Esophagus muscularis mucosa (tissue), 4 donors: Measurements from ENCODE around the gene NOXRED1. TPM values are rescaled to one million over a fixed set of nuclear protein-coding genes. Genes with fewer than 3 reads are reported as not detected.

Experiments
- DNase-seq: peaks from one replicate; pipeline ENCODE4 v3.0.0-alpha.2; 2017; ENCODE audit errors: extremely low spot score
- H3K27ac ChIP-seq, 4 donors: fragments of 200-600 bp; sonication (generic); replicated peaks in 1 of 4; 1 replicate in 3 of 4; 2 replicates in 1 of 4; pipeline ENCODE4 v1.5.1; 2016 to 2019; ENCODE audit warnings: mild to moderate bottlenecking in 1 of 4
- H3K27me3 ChIP-seq, 4 donors: fragments of 200-600 bp; sonication (generic); one replicate each; pipeline versions ENCODE4 v1.5.1 to v1.6.0; 2016 to 2019
- H3K36me3 ChIP-seq, 4 donors: fragments of 200-600 bp; sonication (generic); one replicate each; pipeline ENCODE4 v1.5.1; 2016 to 2019
- H3K4me1 ChIP-seq, 4 donors: fragments of 200-600 bp; sonication (generic); one replicate each; pipeline ENCODE4 v1.5.1; 2016 to 2019
- H3K4me3 ChIP-seq, 4 donors: fragments of 200-600 bp; sonication (generic); 1 replicate in 2 of 4; 2 replicates in 2 of 4; pipeline ENCODE4 v1.5.1; 2016 to 2019; ENCODE audit warnings: mild to moderate bottlenecking in 4 of 4, moderate library complexity in 1 of 4
- H3K9me3 ChIP-seq, 4 donors: fragments of 200-600 bp; sonication (generic); 1 replicate in 3 of 4; 2 replicates in 1 of 4; pipeline ENCODE4 v1.5.1; 2016 to 2019
- EP300 ChIP-seq: sonication (generic); formaldehyde crosslinking; IDR thresholded peaks from one replicate; pipeline ENCODE4 v1.6.1; 2017; ENCODE audit warnings: antibody characterized with exemption
- POLR2A ChIP-seq: fragments of 450-650 bp; IDR thresholded peaks from one replicate; pipeline ENCODE4 v1.6.1; 2017; ENCODE audit warnings: antibody characterized with exemption, moderate library complexity, mild to moderate bottlenecking, low read depth
- POLR2AphosphoS5 ChIP-seq, 2 donors: sonication (generic); formaldehyde crosslinking; IDR thresholded peaks; one replicate each; pipeline ENCODE4 v1.6.1; 2017; ENCODE audit warnings: antibody characterized with exemption in 2 of 2
- WGBS: methylation state at CpG from one replicate; pipeline ENCODE4 v1.1.5; 2018; 5-methylcytosine and 5-hydroxymethylcytosine counted together
- intact Hi-C: fragments of 100-400 bp; cut with DNase I; formaldehyde crosslinking; loops from one replicate; pipeline ENCODE4 v1.15.1; 2023
- total RNA-seq, 4 donors: library from RNA; depleted of rRNA; stranded (reverse); fragments of >200 nt; gene quantifications; one replicate each; pipeline versions ENCODE4 v1.1.0 to v1.2.1, GENCODE V29; 2016
- TF ChIP-seq, protein P1 (sequence below), 3 experiments: fragments of 200-600 bp in 2 of 3; fragments of 450-650 bp in 1 of 3; sonication (generic) in 2 of 3; IDR thresholded peaks; one replicate each; pipeline ENCODE4 v1.5.1; 2017 to 2019; ENCODE audit warnings: antibody characterized with exemption in 3 of 3, mild to moderate bottlenecking in 2 of 3, moderate library complexity in 1 of 3

NOXRED1 gene
- total RNA-seq, 4 donors from 2014 or later: 0.17 to 0.29 TPM; not detected in 2

DNA sequence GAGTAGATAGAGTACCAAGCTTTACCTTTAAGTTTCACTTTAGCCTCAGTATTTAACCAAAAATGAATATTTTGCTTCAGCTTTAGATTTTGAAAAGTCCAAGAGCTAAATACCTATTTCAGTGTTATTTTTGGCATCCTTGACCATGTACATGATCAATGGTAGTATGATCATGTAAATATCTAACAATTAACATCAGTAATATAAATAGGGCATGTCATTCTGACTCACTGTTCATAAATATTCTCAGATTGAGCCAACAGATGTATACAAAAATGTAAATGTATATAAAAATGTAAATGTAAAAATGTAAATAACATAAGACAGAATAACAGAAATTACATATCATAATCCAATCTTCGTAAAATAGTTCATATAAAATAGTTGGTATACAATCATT is 15.3 kb upstream of the NOXRED1 start:
- H3K4me1 ChIP-seq: no peaks in the 10 kb centered on the region
- intact Hi-C loops: no loop called here
- no peak for DNase-seq
- no peaks in the 10 kb centered on the region for H3K9me3 ChIP-seq
- no peak overlapping the region for H3K27ac ChIP-seq
- no peaks in the 10 kb centered on the region for H3K27me3 ChIP-seq
- peaks cover 61 to 93% (median 85%) of the 10 kb centered on the region in 4 donors for H3K36me3 ChIP-seq
- TF ChIP-seq EP300 (no peak), POLR2A (no peak), POLR2AphosphoS5 (IDR thresholded peaks at IDR 0.05) (no peak)
- TF ChIP-seq, protein P1, sequence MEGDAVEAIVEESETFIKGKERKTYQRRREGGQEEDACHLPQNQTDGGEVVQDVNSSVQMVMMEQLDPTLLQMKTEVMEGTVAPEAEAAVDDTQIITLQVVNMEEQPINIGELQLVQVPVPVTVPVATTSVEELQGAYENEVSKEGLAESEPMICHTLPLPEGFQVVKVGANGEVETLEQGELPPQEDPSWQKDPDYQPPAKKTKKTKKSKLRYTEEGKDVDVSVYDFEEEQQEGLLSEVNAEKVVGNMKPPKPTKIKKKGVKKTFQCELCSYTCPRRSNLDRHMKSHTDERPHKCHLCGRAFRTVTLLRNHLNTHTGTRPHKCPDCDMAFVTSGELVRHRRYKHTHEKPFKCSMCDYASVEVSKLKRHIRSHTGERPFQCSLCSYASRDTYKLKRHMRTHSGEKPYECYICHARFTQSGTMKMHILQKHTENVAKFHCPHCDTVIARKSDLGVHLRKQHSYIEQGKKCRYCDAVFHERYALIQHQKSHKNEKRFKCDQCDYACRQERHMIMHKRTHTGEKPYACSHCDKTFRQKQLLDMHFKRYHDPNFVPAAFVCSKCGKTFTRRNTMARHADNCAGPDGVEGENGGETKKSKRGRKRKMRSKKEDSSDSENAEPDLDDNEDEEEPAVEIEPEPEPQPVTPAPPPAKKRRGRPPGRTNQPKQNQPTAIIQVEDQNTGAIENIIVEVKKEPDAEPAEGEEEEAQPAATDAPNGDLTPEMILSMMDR (IDR thresholded peaks at IDR 0.05): no peak
- 88% methylated on average over 1 of the region's 1 CpG for WGBS
- H3K4me3 ChIP-seq: no peak overlapping the region

DNA sequence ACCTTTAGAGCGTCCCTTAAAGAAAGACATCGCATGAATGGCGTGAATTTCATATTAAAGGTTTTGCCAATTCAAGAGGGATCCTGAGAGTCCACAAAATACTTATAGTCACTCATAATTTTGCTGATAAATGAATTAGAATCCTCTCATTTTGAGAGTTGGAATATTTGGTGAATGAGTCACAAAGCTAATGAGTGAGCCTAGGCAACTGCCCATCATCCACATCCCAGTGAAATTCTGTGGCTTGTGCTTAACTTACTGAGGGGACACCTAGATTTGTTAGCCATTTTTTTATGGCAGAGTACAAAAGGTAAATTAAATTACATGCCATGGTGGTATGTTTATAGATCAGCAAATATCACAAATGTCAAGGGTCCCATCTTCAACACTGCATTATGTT is 12.7 kb upstream of the NOXRED1 start:
- Histone ChIP-seq H3K4me3 (no peak overlapping the region), H3K9me3 (no peaks in the 10 kb centered on the region), H3K36me3 (peaks cover 54 to 93% (median 79%) of the 10 kb centered on the region in 4 donors), H3K27ac (no peak overlapping the region), H3K4me1 (no peaks in the 10 kb centered on the region), H3K27me3 (no peaks in the 10 kb centered on the region)
- WGBS: 95% methylated on average over 3 of the region's 3 CpGs
- TF ChIP-seq EP300 (no peak), POLR2AphosphoS5 (IDR thresholded peaks at IDR 0.05) (no peak), POLR2A (no peak)
- TF ChIP-seq, protein P1 (IDR thresholded peaks at IDR 0.05): no peak
- intact Hi-C loops: no loop called here
- no peak for DNase-seq

DNA sequence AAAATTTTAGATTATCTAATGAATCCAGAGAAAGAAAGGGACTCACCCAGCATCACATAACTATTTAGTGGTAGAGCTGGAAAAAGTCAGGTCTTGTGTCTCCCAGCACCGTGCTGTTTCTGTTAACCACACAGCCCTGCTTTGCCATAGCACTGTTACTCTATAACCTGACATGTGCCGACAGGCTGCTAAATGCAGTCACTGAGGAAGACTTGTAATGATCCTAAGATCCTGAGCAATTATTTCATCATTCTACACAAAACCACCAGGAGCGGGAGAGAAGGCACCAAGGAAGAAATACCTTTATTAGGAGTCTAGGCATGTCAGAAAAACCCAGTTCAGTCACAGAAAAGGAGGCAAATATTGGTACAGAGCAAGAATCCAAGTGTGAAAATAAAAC is 3.1 kb upstream of the NOXRED1 start:
- DNase-seq: no peak
- no peaks in the 10 kb centered on the region for H3K27me3 ChIP-seq
- H3K9me3 ChIP-seq: no peaks in the 10 kb centered on the region
- no peaks in the 10 kb centered on the region for H3K4me1 ChIP-seq
- 96% methylated on average over 3 of the region's 3 CpGs for WGBS
- no peak overlapping the region for H3K27ac ChIP-seq
- peaks cover 73 to 100% (median 91%) of the 10 kb centered on the region in 4 donors for H3K36me3 ChIP-seq
- intact Hi-C loops: no loop called here
- TF ChIP-seq, protein P1 (IDR thresholded peaks at IDR 0.05): no peak
- no peak overlapping the region for H3K4me3 ChIP-seq

DNA sequence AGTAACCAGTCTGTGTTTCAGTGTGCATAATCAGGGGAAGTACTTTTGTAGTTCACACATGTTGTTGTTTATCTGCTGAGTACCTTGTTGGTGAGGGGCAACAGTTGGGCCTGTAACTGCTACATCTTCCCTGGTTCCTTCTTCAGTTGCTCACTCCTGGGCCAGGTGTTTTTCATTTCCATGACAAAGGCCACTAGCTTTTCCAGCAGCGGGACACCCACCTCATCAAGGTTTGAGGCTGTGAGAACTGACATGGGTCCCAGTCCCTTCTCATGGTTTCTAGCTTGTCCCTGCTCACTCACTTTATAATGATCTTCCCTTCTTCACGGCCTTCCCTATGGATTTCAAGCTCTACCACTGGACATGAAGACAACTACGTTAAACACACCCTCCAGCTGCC is 1.5 kb upstream of the NOXRED1 start:
- Histone ChIP-seq H3K9me3 (peaks cover 0 to 14% (median 5%) of the 10 kb centered on the region in 4 donors), H3K27ac (no peak overlapping the region), H3K36me3 (peaks cover 69 to 84% (median 79%) of the 10 kb centered on the region in 4 donors), H3K4me3 (no peak overlapping the region), H3K27me3 (no peaks in the 10 kb centered on the region), H3K4me1 (no peaks in the 10 kb centered on the region)
- intact Hi-C loops: no loop called here
- WGBS: 98% methylated on average over 3 of the region's 3 CpGs
- no peak for DNase-seq
- TF ChIP-seq, protein P1 (IDR thresholded peaks at IDR 0.05): no peak
- no peak for TF ChIP-seq POLR2A
- TF ChIP-seq EP300: no peak
- TF ChIP-seq POLR2AphosphoS5 (IDR thresholded peaks at IDR 0.05): no peak

DNA sequence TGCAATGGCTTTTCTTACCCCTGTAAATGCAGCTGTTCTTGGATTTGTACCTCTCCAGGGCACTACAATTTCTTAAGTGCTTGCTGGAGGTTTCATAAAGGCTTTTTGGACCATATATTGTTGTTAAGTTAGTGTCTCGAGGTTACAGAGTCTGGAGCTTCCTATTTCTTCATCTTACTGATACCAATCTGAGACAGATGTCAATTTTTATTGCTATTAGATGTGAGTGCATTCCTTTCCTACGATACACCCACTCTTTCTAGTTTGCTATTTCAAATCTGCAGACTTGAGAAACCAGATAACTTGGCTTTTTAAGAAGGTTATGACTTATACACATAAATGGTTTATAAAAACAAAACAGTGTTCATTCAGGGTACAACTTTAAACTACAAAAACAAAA is 2.1 kb downstream of the NOXRED1 start:
- DNase-seq: no peak
- 48% methylated on average over 2 of the region's 2 CpGs for WGBS
- peaks cover 34 to 48% (median 42%) of the 10 kb centered on the region in 4 donors for H3K36me3 ChIP-seq

More for the DNA sequence above, 2.1 kb downstream of the NOXRED1 start:
- TF ChIP-seq POLR2AphosphoS5 (IDR thresholded peaks at IDR 0.05): no peak
- no peak for TF ChIP-seq POLR2A
- TF ChIP-seq, protein P1 (IDR thresholded peaks at IDR 0.05): no peak
- no peak for TF ChIP-seq EP300
- Histone ChIP-seq H3K4me1 (no peaks in the 10 kb centered on the region), H3K9me3 (peaks cover 0 to 33% (median 21%) of the 10 kb centered on the region in 4 donors), H3K27ac (no peak overlapping the region), H3K27me3 (no peaks in the 10 kb centered on the region), H3K4me3 (no peak overlapping the region)
- intact Hi-C loops: no loop called here
